ENCODE measurements around the gene PBRM1. TPM values are rescaled to one million over a fixed set of nuclear protein-coding genes. Genes with fewer than 3 reads are reported as not detected.
"Not testable (repeated sequence)": the region's sequence is repeated elsewhere in the genome, so short reads cannot be mapped to it uniquely, and the experiment has no call there.

The PBRM1 gene
- total RNA-seq, 2 donors from 2014 or later: 73.4 to 78.5 TPM

DNA sequence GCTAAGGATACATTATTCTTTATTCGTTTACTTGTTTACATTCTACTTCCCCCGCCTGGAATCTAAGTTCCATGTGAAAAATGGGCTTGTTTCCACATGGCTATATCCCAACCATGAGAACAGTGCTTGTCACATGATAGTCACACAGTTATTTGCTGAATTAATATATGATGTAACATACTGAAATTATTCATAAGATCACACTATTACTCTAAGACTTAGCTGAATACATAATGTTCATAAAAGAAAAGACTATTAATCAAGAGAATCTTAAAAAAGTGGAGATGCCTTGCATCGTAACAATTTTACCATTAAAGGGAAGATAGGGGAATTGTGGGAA, 6.5 kb downstream of the PBRM1 start:
- 93 to 98% methylated on average over 3 of the region's 3 CpGs for WGBS, 2 experiments (ENCODE audit: insufficient coverage in 1 of 2, insufficient read length in 1 of 2)
- Histone ChIP-seq H3K4me1 (ENCODE audit: control insufficient read depth, insufficient read depth, low read length) (no peaks in the 10 kb centered on the region), H3K27ac (ENCODE audit: low read depth, low read length) (no peak overlapping the region), H3K9me3 (ENCODE audit: control insufficient read depth, low read length) (no peaks in the 10 kb centered on the region), H3K27me3 (ENCODE audit: control insufficient read depth, insufficient read depth, low read length, poor library complexity, severe bottlenecking) (no peaks in the 10 kb centered on the region), H3K4me3 (ENCODE audit: low read length) (no peak overlapping the region), H3K9ac (ENCODE audit: extremely low read depth, low read length, poor library complexity, severe bottlenecking) (no peak overlapping the region), H3K36me3 (ENCODE audit: control insufficient read depth, insufficient read depth, low read length) (peaks cover 65% of the 10 kb centered on the region)
- H3K36me3 Mint-ChIP-seq (ENCODE audit: low read depth): peaks cover 50% of the 10 kb centered on the region
- DNase-seq: no peak
- TF ChIP-seq, protein P1, sequence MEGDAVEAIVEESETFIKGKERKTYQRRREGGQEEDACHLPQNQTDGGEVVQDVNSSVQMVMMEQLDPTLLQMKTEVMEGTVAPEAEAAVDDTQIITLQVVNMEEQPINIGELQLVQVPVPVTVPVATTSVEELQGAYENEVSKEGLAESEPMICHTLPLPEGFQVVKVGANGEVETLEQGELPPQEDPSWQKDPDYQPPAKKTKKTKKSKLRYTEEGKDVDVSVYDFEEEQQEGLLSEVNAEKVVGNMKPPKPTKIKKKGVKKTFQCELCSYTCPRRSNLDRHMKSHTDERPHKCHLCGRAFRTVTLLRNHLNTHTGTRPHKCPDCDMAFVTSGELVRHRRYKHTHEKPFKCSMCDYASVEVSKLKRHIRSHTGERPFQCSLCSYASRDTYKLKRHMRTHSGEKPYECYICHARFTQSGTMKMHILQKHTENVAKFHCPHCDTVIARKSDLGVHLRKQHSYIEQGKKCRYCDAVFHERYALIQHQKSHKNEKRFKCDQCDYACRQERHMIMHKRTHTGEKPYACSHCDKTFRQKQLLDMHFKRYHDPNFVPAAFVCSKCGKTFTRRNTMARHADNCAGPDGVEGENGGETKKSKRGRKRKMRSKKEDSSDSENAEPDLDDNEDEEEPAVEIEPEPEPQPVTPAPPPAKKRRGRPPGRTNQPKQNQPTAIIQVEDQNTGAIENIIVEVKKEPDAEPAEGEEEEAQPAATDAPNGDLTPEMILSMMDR (conservative IDR thresholded peaks at IDR 0.05): no peak
- H3K9me3 Mint-ChIP-seq: no peaks in the 10 kb centered on the region
- no peak overlapping the region for H3K27ac Mint-ChIP-seq
- H3K4me1 Mint-ChIP-seq: peaks cover 4% of the 10 kb centered on the region
- no peaks in the 10 kb centered on the region for H3K27me3 Mint-ChIP-seq (ENCODE audit: insufficient read depth)
- H3K4me3 Mint-ChIP-seq: no peak overlapping the region

DNA sequence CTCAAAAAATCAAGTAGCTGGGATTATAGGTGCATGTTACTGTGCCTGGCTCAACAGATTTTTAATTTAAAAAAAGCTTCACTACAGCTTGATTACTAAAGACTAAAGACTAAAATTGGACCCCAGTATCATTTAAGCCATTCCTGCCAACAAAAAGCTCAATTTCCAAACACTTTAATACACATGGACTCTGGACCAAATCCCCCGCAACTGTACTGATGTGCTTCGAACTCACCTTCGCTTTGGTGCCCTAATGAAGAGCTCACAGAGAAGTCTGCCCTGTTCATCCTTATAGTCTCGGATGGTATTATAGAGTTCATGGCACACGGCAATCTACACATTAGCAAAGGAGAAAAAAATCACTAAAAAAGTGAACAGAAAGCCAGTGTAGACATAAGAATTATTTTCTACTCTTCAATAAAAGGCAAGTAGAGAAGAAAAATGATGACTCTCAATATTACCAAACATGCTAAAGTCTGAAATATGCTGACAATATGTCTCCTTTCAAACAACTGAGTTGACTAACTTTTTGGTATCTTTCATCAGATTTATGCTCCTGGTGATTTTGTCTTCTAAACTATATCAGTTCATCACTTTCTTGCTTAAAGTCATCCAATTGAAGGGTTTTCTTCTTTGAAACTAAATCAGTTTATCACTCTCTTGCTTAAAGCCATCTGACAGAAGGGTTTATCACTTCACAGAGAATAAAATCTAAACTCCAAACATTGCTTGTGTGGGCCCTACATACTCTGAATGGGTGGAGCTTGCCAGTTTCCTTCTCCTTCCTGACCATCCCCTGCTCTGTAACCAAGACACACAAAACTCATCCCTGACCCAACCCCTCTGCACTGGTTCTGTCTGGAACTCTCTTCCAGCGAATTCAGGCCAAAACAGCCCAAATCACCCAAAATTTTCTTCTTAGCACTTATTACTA, 7.2 kb downstream of the PBRM1 start:
- Histone ChIP-seq H3K27ac (ENCODE audit: low read depth, low read length) (no peak overlapping the region), H3K27me3 (ENCODE audit: control insufficient read depth, insufficient read depth, low read length, poor library complexity, severe bottlenecking) (no peaks in the 10 kb centered on the region), H3K36me3 (ENCODE audit: control insufficient read depth, insufficient read depth, low read length) (peaks cover 65% of the 10 kb centered on the region), H3K9me3 (ENCODE audit: control insufficient read depth, low read length) (no peaks in the 10 kb centered on the region), H3K4me1 (ENCODE audit: control insufficient read depth, insufficient read depth, low read length) (no peaks in the 10 kb centered on the region), H3K9ac (ENCODE audit: extremely low read depth, low read length, poor library complexity, severe bottlenecking) (no peak overlapping the region), H3K4me3 (ENCODE audit: low read length) (no peak overlapping the region)
- Mint-ChIP-seq H3K9me3 (no peaks in the 10 kb centered on the region), H3K4me1 (peaks cover 4% of the 10 kb centered on the region), H3K4me3 (no peak overlapping the region), H3K27ac (no peak overlapping the region), H3K27me3 (ENCODE audit: insufficient read depth) (no peaks in the 10 kb centered on the region), H3K36me3 (ENCODE audit: low read depth) (peaks cover 51% of the 10 kb centered on the region)
- DNase-seq: no peak
- WGBS, 2 experiments (ENCODE audit: insufficient coverage in 1 of 2, insufficient read length in 1 of 2): 96 to 100% methylated on average over 5 to 6 of the region's 6 CpGs
- TF ChIP-seq, protein P1 (conservative IDR thresholded peaks at IDR 0.05): no peak

DNA sequence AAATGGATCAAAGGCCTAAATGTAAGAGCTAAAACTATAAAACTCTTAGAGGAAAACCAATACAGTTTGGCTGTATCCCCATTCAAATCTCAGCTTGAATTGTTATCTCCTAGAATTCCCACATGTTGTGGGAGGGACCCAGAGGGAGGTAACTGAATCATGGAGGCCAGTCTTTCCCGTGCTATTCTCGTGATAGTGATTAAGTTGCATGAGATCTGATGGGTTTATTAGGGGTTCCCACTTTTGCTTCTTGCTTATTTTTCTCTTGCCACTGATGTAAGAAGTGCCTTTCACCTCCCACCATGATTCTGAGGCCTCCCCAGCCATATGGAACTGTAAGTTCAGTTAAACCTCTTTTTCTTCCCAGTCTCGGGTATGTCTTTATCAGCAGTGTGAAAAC, 9.5 kb downstream of the PBRM1 start:
- H3K4me3 Mint-ChIP-seq; H3K27me3 ChIP-seq (ENCODE audit: control insufficient read depth, insufficient read depth, low read length, poor library complexity, severe bottlenecking); H3K27ac Mint-ChIP-seq; H3K9ac ChIP-seq (ENCODE audit: extremely low read depth, low read length, poor library complexity, severe bottlenecking); H3K9me3 ChIP-seq (ENCODE audit: control insufficient read depth, low read length); H3K4me1 ChIP-seq (ENCODE audit: control insufficient read depth, insufficient read depth, low read length); H3K4me3 ChIP-seq (ENCODE audit: low read length); H3K27me3 Mint-ChIP-seq (ENCODE audit: insufficient read depth); H3K9me3 Mint-ChIP-seq; H3K27ac ChIP-seq (ENCODE audit: low read depth, low read length); H3K4me1 Mint-ChIP-seq; DNase-seq: not testable (repeated sequence)
- WGBS, 2 experiments (ENCODE audit: insufficient coverage in 1 of 2, insufficient read length in 1 of 2): 92 to 100% methylated on average over 3 of the region's 3 CpGs
- peaks cover 69% of the 10 kb centered on the region for H3K36me3 ChIP-seq (ENCODE audit: control insufficient read depth, insufficient read depth, low read length)
- H3K36me3 Mint-ChIP-seq (ENCODE audit: low read depth): peaks cover 66% of the 10 kb centered on the region

All from endodermal cell (in vitro differentiated cells).